Measurements from ENCODE around the gene FOXP1.
"Not testable (repeated sequence)": the region's sequence is repeated elsewhere in the genome, so short reads cannot be mapped to it uniquely, and the experiment has no call there.

Gene FOXP1

DNA sequence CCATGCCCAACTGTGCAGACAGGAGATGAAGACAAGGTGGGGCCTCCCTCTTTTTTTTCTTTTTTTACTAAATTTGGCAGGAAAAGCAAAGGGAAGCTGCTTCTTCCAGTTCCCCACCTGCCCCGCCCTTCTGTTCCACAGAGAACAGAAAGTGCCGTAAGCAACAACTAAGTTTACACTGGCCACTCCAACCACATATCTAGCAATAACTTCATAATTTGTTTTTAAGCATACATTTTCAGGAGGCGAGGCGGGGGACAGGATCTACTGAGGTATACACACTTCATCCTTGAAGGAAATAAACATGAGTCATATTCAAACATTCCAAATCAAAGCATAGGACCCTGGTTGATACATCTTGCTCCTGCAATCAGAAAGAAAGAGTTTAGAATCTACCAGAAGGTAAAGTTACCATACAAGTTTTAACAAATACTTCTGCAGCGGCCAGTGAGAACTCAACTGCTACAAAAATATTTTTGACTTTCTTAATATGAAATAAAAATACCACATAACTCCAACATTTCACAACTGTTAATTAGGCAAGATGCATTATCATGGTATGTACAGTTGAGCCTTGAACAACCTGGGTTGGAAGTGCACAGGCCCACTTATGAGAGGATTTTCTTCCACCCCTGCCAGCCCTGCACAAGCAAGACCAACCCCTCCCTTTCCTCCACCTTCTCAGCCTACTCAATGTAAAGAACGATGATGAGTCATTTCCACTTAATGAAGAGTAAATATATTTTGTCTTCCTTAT lies 50.7 kb downstream of the FOXP1 start:
- peaks cover 2% of the 10 kb centered on the region for H3K79me2 ChIP-seq (ENCODE audit: control insufficient read depth, insufficient read depth, low read length, unreplicated experiment)
- H3K27ac ChIP-seq (ENCODE audit: low read depth, low read length) = peak overlapping the region; percentile 45

DNA sequence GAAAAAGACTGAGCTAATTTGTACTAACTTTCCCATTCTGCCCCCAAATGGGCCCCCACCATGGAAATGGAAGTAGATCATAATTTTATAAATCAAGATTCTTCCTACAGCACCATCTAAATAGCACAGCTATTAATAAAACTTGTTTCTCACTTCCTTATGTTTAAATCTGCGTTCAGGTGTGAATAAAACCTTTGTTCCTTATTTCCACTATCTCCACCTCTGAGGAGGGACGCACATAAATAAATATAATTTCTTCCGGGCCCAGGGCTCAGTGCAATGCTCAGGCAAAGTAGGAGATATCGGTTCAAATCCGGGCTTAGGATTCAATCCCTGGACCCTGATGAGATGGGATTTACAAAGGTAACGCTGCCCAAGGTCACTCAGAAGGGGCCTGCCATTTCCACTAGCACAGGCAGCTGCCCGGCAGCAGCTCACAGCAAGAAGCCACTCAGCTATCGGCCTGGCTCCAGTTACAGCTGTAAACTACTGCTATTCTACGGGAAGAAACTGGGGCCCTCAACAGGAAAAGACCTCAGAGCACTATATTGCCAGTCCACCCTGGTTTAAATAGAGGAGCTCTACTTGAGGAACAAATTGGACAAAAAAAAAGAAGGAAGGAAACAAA lies 52.5 kb downstream of the FOXP1 start:
- Histone ChIP-seq H3K27me3 (ENCODE audit: insufficient read depth, low read length) (no peaks in the 10 kb centered on the region), H3K27ac (ENCODE audit: low read depth, low read length) (no peak overlapping the region), H3K4me3 (ENCODE audit: low read depth, low read length) (no peak overlapping the region), H3K4me1 (ENCODE audit: control insufficient read depth, insufficient read depth, low read length, unreplicated experiment) (peaks cover 23% of the 10 kb centered on the region), H3K79me2 (ENCODE audit: control insufficient read depth, insufficient read depth, low read length, unreplicated experiment) (peaks cover 2% of the 10 kb centered on the region), H3K36me3 (ENCODE audit: insufficient read depth, low read length) (no peaks in the 10 kb centered on the region), H2AFZ (ENCODE audit: low read length, unreplicated experiment) (no peak overlapping the region)

More for the DNA sequence above, 50.7 kb downstream of the FOXP1 start:
- H3K4me3 ChIP-seq (ENCODE audit: low read depth, low read length) = peak overlapping the region; percentile 11; the same call in 1 of the 2 replicates
- H2AFZ ChIP-seq (ENCODE audit: low read length, unreplicated experiment) = peak overlapping the region; percentile 3
- peaks cover 40% of the 10 kb centered on the region for H3K4me1 ChIP-seq (ENCODE audit: control insufficient read depth, insufficient read depth, low read length, unreplicated experiment)
- no peaks in the 10 kb centered on the region for H3K36me3 ChIP-seq (ENCODE audit: insufficient read depth, low read length)
- no peaks in the 10 kb centered on the region for H3K27me3 ChIP-seq (ENCODE audit: insufficient read depth, low read length)

DNA sequence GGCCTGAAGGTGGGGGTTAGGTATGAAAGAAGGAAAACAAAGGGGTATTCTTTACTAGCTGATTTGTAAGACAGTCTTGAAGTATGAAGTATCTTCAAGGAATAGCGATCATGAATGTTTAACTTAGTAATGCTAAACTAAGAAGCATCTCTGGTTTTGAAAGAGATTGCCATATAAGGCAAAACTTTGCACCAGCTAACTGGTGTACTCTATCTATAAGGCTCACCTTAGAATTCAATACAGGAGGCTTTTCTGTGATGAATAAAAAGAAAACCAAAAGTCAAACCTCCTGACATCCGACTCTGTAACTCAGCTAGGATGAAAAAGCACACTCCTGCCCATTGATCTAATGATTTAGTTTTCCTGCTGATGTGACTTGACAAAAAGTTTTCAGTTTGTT lies 54.7 kb downstream of the FOXP1 start:
- peaks cover 16% of the 10 kb centered on the region for H3K4me1 ChIP-seq (ENCODE audit: control insufficient read depth, insufficient read depth, low read length, unreplicated experiment)
- H3K4me3 ChIP-seq (ENCODE audit: low read depth, low read length) = no peak overlapping the region
- no peaks in the 10 kb centered on the region for H3K27me3 ChIP-seq (ENCODE audit: insufficient read depth, low read length)
- no peaks in the 10 kb centered on the region for H3K36me3 ChIP-seq (ENCODE audit: insufficient read depth, low read length)
- no peak overlapping the region for H2AFZ ChIP-seq (ENCODE audit: low read length, unreplicated experiment)
- H3K79me2 ChIP-seq (ENCODE audit: control insufficient read depth, insufficient read depth, low read length, unreplicated experiment) = no peaks in the 10 kb centered on the region
- no peak overlapping the region for H3K27ac ChIP-seq (ENCODE audit: low read depth, low read length)

DNA sequence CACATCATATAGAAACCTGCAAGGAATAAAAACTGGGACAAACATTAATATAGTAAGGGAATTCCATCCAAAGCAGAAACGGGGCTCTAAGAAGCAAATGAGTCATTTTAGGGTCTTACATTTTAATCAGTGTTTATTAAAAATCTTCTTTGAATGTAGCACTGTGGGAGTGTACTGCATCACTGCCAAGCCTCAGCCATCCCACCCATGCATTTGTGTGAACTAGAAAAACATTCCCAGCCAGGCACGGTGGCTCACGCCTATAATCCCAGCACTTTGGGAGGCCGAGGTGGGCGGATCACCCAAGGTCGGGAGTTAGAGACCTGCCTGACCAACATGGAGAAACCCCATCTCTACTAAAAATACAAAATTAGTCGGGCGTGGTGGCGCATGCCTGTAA lies 57.1 kb downstream of the FOXP1 start:
- not testable (repeated sequence) for H3K27me3 ChIP-seq (ENCODE audit: insufficient read depth, low read length); H3K79me2 ChIP-seq (ENCODE audit: control insufficient read depth, insufficient read depth, low read length, unreplicated experiment); H2AFZ ChIP-seq (ENCODE audit: low read length, unreplicated experiment); H3K27ac ChIP-seq (ENCODE audit: low read depth, low read length); H3K4me1 ChIP-seq (ENCODE audit: control insufficient read depth, insufficient read depth, low read length, unreplicated experiment); H3K36me3 ChIP-seq (ENCODE audit: insufficient read depth, low read length); H3K4me3 ChIP-seq (ENCODE audit: low read depth, low read length)

DNA sequence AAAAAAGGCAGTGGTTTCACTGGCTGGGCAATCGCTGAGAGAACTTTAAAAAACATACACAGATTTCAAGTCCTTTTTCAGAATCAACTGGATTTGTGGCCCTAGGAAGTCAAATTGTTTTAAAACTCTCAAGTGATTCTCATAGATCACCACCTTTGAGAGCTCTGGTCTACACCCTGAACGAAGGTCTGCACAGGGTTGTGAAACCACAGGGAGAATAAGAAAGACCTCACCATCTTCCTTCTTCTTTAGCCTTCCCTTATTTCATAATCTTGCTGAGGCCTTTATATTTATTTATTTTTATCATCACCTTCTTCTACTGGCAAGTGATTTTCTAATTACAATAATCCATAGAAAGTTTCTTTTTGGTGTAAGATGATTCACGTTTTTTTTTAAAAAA lies 58.1 kb downstream of the FOXP1 start:
- H3K27ac ChIP-seq (ENCODE audit: low read depth, low read length) = no peak overlapping the region
- no peaks in the 10 kb centered on the region for H3K27me3 ChIP-seq (ENCODE audit: insufficient read depth, low read length)
- no peak overlapping the region for H2AFZ ChIP-seq (ENCODE audit: low read length, unreplicated experiment)
- H3K36me3 ChIP-seq (ENCODE audit: insufficient read depth, low read length) = no peaks in the 10 kb centered on the region
- H3K4me3 ChIP-seq (ENCODE audit: low read depth, low read length) = no peak overlapping the region
- H3K79me2 ChIP-seq (ENCODE audit: control insufficient read depth, insufficient read depth, low read length, unreplicated experiment) = no peaks in the 10 kb centered on the region
- H3K4me1 ChIP-seq (ENCODE audit: control insufficient read depth, insufficient read depth, low read length, unreplicated experiment) = peaks cover 5% of the 10 kb centered on the region

DNA sequence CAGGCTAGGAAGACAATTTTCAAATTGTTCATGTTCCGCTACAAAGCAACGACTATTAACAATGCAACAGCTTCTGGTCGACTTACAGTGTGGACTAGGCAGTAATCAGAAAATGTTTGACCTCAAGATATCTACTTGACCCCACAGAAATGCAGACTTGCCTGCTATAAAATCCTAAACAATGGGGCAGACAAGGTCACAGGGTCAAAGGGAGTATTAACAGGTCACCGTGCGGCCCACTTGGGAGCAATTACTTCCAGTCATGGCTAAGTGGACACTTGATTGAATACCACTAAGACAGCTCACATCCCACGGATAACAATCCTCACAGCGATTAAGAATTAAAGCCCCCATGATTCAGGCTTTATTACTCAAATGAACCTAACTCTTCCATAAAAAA lies 58.9 kb downstream of the FOXP1 start:
- Histone ChIP-seq H3K79me2 (ENCODE audit: control insufficient read depth, insufficient read depth, low read length, unreplicated experiment) (no peaks in the 10 kb centered on the region), H3K4me1 (ENCODE audit: control insufficient read depth, insufficient read depth, low read length, unreplicated experiment) (peaks cover 5% of the 10 kb centered on the region), H3K4me3 (ENCODE audit: low read depth, low read length) (no peak overlapping the region), H3K36me3 (ENCODE audit: insufficient read depth, low read length) (no peaks in the 10 kb centered on the region), H2AFZ (ENCODE audit: low read length, unreplicated experiment) (no peak overlapping the region), H3K27ac (ENCODE audit: low read depth, low read length) (no peak overlapping the region), H3K27me3 (ENCODE audit: insufficient read depth, low read length) (no peaks in the 10 kb centered on the region)

DNA sequence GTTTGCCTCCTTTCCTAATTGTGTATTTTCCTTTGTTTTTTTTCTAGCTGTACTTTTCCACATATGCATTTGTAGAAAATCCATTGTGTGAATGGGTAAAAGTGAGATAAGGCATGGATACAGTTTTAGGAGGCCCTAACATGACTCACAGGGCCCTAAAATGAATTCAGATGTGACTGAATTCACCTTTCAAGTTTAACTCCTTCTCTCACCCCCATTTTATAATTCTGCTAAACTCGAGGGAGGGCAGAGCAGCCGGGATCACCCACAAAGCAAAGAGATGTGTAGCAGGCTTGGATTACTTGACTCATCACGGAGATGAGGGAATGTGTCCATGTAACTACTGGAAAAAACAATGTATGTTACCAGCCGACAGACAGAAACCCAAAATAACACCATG lies 59.9 kb downstream of the FOXP1 start:
- Histone ChIP-seq H3K27ac (ENCODE audit: low read depth, low read length) (no peak overlapping the region), H3K4me1 (ENCODE audit: control insufficient read depth, insufficient read depth, low read length, unreplicated experiment) (peaks cover 5% of the 10 kb centered on the region)

DNA sequence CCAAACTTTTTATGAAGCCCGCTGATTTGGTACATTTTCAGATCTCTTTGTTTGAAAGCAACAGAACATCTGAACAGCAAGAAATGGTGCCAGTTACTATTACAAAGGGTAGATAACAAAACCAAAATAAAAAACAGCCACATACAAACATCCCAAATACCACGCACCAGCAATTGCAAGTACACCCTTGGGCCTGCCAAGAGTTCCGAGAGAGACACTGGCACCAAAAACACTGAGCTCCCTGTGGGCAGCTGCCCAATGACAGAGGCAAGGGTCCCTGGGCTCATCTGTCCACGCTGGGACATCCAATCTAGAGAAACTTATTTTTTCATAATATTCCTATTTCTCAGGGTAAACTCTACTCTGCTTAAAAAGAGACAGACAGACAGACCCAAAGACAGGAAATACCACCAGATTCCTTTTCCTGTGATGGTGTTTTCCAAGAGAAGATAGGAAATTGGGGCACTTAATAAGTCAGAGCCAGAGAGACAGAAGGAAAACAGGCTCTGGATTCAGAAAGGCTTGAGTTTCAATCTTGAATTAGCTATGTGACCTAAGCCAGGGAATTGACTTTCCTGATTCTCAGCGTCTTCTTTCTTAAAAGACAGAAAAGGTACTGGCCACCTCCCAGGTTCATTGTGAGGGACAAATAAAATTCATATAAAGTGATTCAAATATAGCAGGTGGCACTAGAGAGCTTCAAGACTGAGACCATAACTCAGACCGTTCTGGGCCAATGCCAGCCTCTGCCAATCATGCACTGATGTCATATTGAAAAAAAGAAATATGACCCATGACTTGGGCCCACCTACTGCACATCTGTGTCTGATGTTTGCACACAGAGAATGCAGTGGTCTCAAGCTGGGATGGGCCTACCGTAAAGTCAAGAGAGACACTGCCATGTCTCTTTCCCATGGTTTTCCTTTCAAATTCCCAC lies 61.3 kb downstream of the FOXP1 start:
- Histone ChIP-seq H3K4me1 (ENCODE audit: control insufficient read depth, insufficient read depth, low read length, unreplicated experiment) (peaks cover 5% of the 10 kb centered on the region), H2AFZ (ENCODE audit: low read length, unreplicated experiment) (no peak overlapping the region), H3K79me2 (ENCODE audit: control insufficient read depth, insufficient read depth, low read length, unreplicated experiment) (no peaks in the 10 kb centered on the region), H3K27ac (ENCODE audit: low read depth, low read length) (no peak overlapping the region), H3K4me3 (ENCODE audit: low read depth, low read length) (no peak overlapping the region), H3K27me3 (ENCODE audit: insufficient read depth, low read length) (no peaks in the 10 kb centered on the region), H3K36me3 (ENCODE audit: insufficient read depth, low read length) (no peaks in the 10 kb centered on the region)

More for the DNA sequence above, 59.9 kb downstream of the FOXP1 start:
- Histone ChIP-seq H2AFZ (ENCODE audit: low read length, unreplicated experiment) (no peak overlapping the region), H3K4me3 (ENCODE audit: low read depth, low read length) (no peak overlapping the region), H3K27me3 (ENCODE audit: insufficient read depth, low read length) (no peaks in the 10 kb centered on the region), H3K36me3 (ENCODE audit: insufficient read depth, low read length) (no peaks in the 10 kb centered on the region), H3K79me2 (ENCODE audit: control insufficient read depth, insufficient read depth, low read length, unreplicated experiment) (no peaks in the 10 kb centered on the region)

DNA sequence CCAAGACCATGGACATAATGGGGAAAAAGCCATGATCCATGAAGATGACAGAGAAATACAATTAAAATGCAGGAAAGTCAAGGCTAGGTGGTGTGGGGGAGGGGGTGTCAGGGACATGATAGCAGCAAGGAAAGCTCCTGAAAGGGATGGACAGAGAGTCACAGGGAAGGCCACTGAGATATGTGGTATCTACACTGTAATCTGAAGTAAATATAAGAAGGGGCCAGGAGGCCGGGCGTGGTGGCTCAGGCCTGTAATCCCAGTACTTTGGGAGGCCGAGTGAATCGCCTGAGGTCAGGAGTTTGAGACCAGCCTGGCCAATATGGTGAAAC lies 62.5 kb downstream of the FOXP1 start:
- Histone ChIP-seq H3K4me1 (ENCODE audit: control insufficient read depth, insufficient read depth, low read length, unreplicated experiment) (peaks cover 5% of the 10 kb centered on the region), H3K36me3 (ENCODE audit: insufficient read depth, low read length) (no peaks in the 10 kb centered on the region), H2AFZ (ENCODE audit: low read length, unreplicated experiment) (no peak overlapping the region), H3K79me2 (ENCODE audit: control insufficient read depth, insufficient read depth, low read length, unreplicated experiment) (no peaks in the 10 kb centered on the region), H3K27ac (ENCODE audit: low read depth, low read length) (no peak overlapping the region), H3K4me3 (ENCODE audit: low read depth, low read length) (no peak overlapping the region), H3K27me3 (ENCODE audit: insufficient read depth, low read length) (no peaks in the 10 kb centered on the region)

DNA sequence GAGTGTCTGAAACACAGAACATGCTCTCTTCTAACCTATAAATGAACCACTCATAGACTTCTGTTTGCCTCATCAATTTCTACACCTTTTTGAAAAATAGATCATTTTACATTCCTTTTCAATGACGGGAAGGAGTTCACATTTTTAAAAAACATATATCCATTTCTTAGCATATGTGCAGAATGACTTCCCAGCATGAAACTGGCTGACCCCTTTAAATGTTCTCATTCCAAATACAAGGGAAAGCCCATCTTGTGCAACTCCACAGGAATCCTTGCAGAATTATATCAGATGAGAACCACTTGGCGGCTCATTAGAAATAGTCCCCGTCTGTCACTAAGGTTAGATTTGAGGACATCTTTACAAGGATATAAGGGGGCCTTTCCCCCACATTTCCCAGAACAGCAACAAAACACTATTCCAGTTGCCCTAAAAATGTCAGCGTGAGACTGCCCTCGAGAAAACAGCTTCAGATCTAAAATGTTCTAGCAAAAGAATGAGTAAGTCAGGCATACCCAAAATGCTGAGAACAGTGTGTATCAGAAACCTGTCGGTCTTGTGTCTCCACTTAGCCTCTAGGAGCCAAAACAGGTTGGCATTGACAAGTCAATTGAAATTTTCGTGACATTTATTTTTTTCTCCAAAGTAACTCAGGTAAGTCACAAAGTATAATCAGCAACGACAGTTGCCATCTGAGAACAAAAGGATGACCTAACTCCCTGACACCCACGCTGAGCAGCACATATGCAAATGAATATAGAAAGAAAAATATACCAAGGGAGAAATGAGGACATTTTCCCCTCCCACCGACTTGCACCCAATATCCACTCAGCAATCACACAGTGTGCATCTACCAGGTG lies 63.1 kb downstream of the FOXP1 start:
- no peak overlapping the region for H3K4me3 ChIP-seq (ENCODE audit: low read depth, low read length)
- no peak overlapping the region for H2AFZ ChIP-seq (ENCODE audit: low read length, unreplicated experiment)
- no peaks in the 10 kb centered on the region for H3K36me3 ChIP-seq (ENCODE audit: insufficient read depth, low read length)
- H3K27ac ChIP-seq (ENCODE audit: low read depth, low read length) = no peak overlapping the region
- no peaks in the 10 kb centered on the region for H3K79me2 ChIP-seq (ENCODE audit: control insufficient read depth, insufficient read depth, low read length, unreplicated experiment)
- H3K27me3 ChIP-seq (ENCODE audit: insufficient read depth, low read length) = no peaks in the 10 kb centered on the region
- peaks cover 5% of the 10 kb centered on the region for H3K4me1 ChIP-seq (ENCODE audit: control insufficient read depth, insufficient read depth, low read length, unreplicated experiment)
